ENCODE measurements around the gene SEMA6A. TPM values are rescaled to one million over a fixed set of nuclear protein-coding genes. Genes with fewer than 3 reads are reported as not detected.

The SEMA6A gene
- total RNA-seq, 1 donor = under 0.01 TPM

DNA sequence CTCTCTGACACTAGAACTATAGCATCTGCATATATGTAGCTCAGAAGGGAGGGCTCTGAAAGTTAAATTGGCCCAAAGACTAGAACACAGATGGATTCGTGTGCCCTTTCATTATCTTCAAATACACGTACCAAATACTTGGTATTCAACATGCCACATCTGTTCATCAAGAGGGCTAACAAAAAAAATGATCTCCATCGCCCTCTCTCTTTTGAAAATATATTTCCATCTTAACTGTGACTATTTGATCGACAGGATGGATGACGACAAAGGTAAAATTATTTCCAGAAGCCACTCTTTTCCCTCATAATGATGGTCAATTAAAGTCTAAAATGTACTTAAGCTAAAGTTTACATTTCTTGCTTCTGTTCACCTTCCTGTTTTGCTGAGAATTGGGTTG, 77.0 kb downstream of the SEMA6A start:
- Histone ChIP-seq H2AFZ (ENCODE audit: low read length) (no peak overlapping the region), H3K4me3 (ENCODE audit: insufficient read depth, low read length) (no peak overlapping the region), H3K79me2 (ENCODE audit: insufficient read depth, low read length) (no peaks in the 10 kb centered on the region), H3K4me2 (ENCODE audit: insufficient read depth, low read length) (no peak overlapping the region), H4K20me1 (ENCODE audit: insufficient read depth, low read length) (no peaks in the 10 kb centered on the region), H3K9me3 (ENCODE audit: low read depth, low read length) (no peaks in the 10 kb centered on the region), H3K4me1 (ENCODE audit: insufficient read depth, low read length) (peaks cover under 1% of the 10 kb centered on the region), H3K27ac (ENCODE audit: low read depth, low read length) (no peak overlapping the region), H3K36me3 (ENCODE audit: insufficient read depth, low read length) (no peaks in the 10 kb centered on the region), H3K27me3 (ENCODE audit: insufficient read depth, low read length) (no peaks in the 10 kb centered on the region)
- no peak for DNase-seq (ENCODE audit: insufficient read length, low spot score, missing footprints)
- TF ChIP-seq, protein P1, sequence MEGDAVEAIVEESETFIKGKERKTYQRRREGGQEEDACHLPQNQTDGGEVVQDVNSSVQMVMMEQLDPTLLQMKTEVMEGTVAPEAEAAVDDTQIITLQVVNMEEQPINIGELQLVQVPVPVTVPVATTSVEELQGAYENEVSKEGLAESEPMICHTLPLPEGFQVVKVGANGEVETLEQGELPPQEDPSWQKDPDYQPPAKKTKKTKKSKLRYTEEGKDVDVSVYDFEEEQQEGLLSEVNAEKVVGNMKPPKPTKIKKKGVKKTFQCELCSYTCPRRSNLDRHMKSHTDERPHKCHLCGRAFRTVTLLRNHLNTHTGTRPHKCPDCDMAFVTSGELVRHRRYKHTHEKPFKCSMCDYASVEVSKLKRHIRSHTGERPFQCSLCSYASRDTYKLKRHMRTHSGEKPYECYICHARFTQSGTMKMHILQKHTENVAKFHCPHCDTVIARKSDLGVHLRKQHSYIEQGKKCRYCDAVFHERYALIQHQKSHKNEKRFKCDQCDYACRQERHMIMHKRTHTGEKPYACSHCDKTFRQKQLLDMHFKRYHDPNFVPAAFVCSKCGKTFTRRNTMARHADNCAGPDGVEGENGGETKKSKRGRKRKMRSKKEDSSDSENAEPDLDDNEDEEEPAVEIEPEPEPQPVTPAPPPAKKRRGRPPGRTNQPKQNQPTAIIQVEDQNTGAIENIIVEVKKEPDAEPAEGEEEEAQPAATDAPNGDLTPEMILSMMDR (IDR thresholded peaks at IDR 0.05; ENCODE audit: extremely low read depth, low read depth, low read length) = peak; percentile 26

DNA sequence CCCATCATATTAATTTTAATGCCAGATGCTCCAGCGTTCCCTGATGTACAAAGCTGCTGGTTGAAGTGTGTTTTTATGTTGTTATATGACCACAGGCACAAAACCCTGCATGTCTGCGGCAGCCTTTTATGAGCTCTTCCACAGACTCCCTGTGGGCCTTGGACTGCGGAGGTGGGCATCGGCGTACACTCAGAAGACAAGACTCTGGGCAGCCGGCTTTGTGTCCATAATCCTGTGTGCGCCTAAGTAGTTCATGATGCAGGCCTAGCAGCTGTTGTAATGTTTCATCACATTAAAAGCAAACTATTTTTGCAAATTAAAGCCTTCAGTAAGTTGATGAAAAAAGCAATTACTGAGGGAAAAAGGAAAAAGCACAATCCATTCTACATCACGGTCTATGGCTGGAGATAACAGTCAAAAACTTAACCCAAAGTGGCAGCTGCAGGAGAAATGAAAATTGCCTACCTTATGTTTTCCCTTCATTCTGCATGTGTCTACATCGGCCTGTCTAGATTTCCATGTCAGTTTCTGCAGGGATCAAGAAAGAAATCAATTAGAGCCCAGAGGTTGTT, 78.8 kb downstream of the SEMA6A start:
- Histone ChIP-seq H3K27ac (ENCODE audit: low read depth, low read length) (no peak overlapping the region), H3K4me1 (ENCODE audit: insufficient read depth, low read length) (peaks cover 13% of the 10 kb centered on the region), H3K27me3 (ENCODE audit: insufficient read depth, low read length) (no peaks in the 10 kb centered on the region), H3K79me2 (ENCODE audit: insufficient read depth, low read length) (no peaks in the 10 kb centered on the region), H3K9me3 (ENCODE audit: low read depth, low read length) (no peaks in the 10 kb centered on the region), H4K20me1 (ENCODE audit: insufficient read depth, low read length) (no peaks in the 10 kb centered on the region), H3K4me2 (ENCODE audit: insufficient read depth, low read length) (no peak overlapping the region), H2AFZ (ENCODE audit: low read length) (no peak overlapping the region), H3K4me3 (ENCODE audit: insufficient read depth, low read length) (no peak overlapping the region), H3K36me3 (ENCODE audit: insufficient read depth, low read length) (no peaks in the 10 kb centered on the region)
- DNase-seq (ENCODE audit: insufficient read length, low spot score, missing footprints) = no peak
- TF ChIP-seq, protein P1 (IDR thresholded peaks at IDR 0.05; ENCODE audit: extremely low read depth, low read depth, low read length) = no peak

DNA sequence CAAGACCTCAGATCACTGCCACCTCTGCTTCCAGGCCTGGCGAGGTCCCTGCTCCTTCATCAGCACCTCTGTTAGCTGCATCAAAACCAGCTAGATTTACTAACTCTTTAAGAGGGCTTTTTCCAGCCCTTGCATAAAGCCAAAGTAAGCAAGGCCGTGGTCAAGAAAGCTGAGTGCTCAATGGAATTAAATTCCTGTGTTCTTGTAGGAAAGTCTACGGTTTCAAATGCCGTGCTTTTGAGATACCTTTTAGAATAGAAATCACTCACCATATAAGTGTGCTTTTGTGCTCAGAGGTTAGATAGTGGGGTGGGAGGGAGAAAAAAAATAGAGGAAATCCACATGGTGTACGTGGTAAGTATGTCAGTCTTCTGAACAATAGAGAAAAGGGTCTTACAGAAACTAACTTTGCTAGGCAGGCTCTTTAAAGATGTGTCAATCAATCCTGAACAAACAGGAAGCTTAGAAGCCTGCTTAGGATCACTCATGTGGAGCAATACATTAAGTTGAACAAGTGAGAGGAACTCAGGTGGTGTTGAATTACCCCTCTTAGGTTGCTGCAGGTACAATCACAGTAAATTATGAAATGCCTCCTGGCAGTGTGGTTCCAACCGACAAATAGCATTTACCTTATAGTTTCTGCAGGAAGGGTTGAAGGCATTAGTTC, 79.7 kb downstream of the SEMA6A start:
- no peak overlapping the region for H3K4me3 ChIP-seq (ENCODE audit: insufficient read depth, low read length)
- H3K79me2 ChIP-seq (ENCODE audit: insufficient read depth, low read length) = no peaks in the 10 kb centered on the region
- no peaks in the 10 kb centered on the region for H3K36me3 ChIP-seq (ENCODE audit: insufficient read depth, low read length)
- no peaks in the 10 kb centered on the region for H3K9me3 ChIP-seq (ENCODE audit: low read depth, low read length)
- TF ChIP-seq, protein P1 (IDR thresholded peaks at IDR 0.05; ENCODE audit: extremely low read depth, low read depth, low read length) = no peak
- H4K20me1 ChIP-seq (ENCODE audit: insufficient read depth, low read length) = no peaks in the 10 kb centered on the region
- no peak for DNase-seq (ENCODE audit: insufficient read length, low spot score, missing footprints)
- no peak overlapping the region for H3K4me2 ChIP-seq (ENCODE audit: insufficient read depth, low read length)
- no peaks in the 10 kb centered on the region for H3K27me3 ChIP-seq (ENCODE audit: insufficient read depth, low read length)
- no peak overlapping the region for H3K27ac ChIP-seq (ENCODE audit: low read depth, low read length)
- H3K4me1 ChIP-seq (ENCODE audit: insufficient read depth, low read length) = peaks cover 13% of the 10 kb centered on the region
- H2AFZ ChIP-seq (ENCODE audit: low read length) = no peak overlapping the region

DNA sequence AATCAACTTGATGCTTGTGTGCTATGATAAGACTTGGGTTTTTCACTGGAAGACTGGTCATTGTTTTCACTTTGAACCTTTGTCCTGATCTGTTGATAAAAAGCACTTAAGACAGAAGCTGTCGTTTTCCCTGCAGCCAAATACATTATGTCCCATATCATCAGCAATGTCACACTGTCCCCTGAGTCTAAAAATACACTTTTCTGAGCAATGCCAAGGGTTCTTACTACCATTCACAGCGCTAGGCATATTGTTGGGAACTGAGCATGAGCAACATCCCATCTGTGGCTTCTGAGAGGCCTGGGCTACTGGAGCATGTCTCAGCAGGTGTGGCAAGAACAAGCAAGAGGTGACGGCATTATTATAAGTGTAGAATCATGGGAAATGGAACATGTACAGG, 81.8 kb downstream of the SEMA6A start:
- Histone ChIP-seq H3K4me2 (ENCODE audit: insufficient read depth, low read length) (no peak overlapping the region), H3K27me3 (ENCODE audit: insufficient read depth, low read length) (no peaks in the 10 kb centered on the region), H3K79me2 (ENCODE audit: insufficient read depth, low read length) (no peaks in the 10 kb centered on the region), H2AFZ (ENCODE audit: low read length) (no peak overlapping the region), H3K4me1 (ENCODE audit: insufficient read depth, low read length) (peaks cover 13% of the 10 kb centered on the region), H4K20me1 (ENCODE audit: insufficient read depth, low read length) (no peaks in the 10 kb centered on the region), H3K27ac (ENCODE audit: low read depth, low read length) (no peak overlapping the region), H3K9me3 (ENCODE audit: low read depth, low read length) (no peaks in the 10 kb centered on the region), H3K4me3 (ENCODE audit: insufficient read depth, low read length) (no peak overlapping the region), H3K36me3 (ENCODE audit: insufficient read depth, low read length) (no peaks in the 10 kb centered on the region)
- no peak for DNase-seq (ENCODE audit: insufficient read length, low spot score, missing footprints)
- TF ChIP-seq, protein P1 (IDR thresholded peaks at IDR 0.05; ENCODE audit: extremely low read depth, low read depth, low read length) = no peak

Data from osteoblast (primary cell).